ENCODE data around the gene C20orf173. TPM values are rescaled to one million over a fixed set of nuclear protein-coding genes. Genes with fewer than 3 reads are reported as not detected.

The C20orf173 gene
- polyA plus RNA-seq (2012; rRNA removed), result not detected in 2 replicates
- polyA plus RNA-seq (2012; cell fraction: cytosol; rRNA removed), result not detected in 2 replicates
- polyA plus RNA-seq (2012; cell fraction: nucleus; rRNA removed), result not detected in 2 replicates

GRCh38 chr20:35529552-35529951 lies at the start of gene C20orf173:
Gene C20orf173 (minus strand): TSS chr20:35529652. CDS start chr20:35529373, 279 bp downstream.
- no peaks in the 10 kb centered on the region for H3K36me3 ChIP-seq (replicated peaks in 1 of 2; ENCODE audit: control insufficient read depth in 1 of 2, insufficient read depth in 2 of 2, low read length in 1 of 2)
- no peak within 1 kb of the TSS for H3K9ac ChIP-seq
- no peak within 1 kb of the TSS for H2AFZ ChIP-seq (ENCODE audit: low read depth)
- TF ChIP-seq SMC3 (IDR thresholded peaks at IDR 0.05; ENCODE audit: low read depth, low read length) (no peak), FOXM1 (IDR thresholded peaks at IDR 0.05; ENCODE audit: low read depth) (no peak), MAX (IDR thresholded peaks at IDR 0.05; ENCODE audit: low read depth) (no peak), RAD21 (IDR thresholded peaks at IDR 0.05; ENCODE audit: low read length) (no peak), FOSL2 (IDR thresholded peaks at IDR 0.05; ENCODE audit: borderline replicate concordance, low read depth) (no peak), RCOR1 (IDR thresholded peaks at IDR 0.05; ENCODE audit: low read length) (no peak), REST (IDR thresholded peaks at IDR 0.05; ENCODE audit: low read depth, low read length) (no peak), JUND (IDR thresholded peaks at IDR 0.05) (no peak), ELF1 (IDR thresholded peaks at IDR 0.05) (no peak), POLR2AphosphoS5 (IDR thresholded peaks at IDR 0.05; ENCODE audit: low read depth, low read length) (no peak), USF1 (IDR thresholded peaks at IDR 0.05; ENCODE audit: borderline replicate concordance, low read depth) (no peak), RXRA (IDR thresholded peaks at IDR 0.05; ENCODE audit: borderline replicate concordance, low read depth) (no peak), TEAD4 (IDR thresholded peaks at IDR 0.05; ENCODE audit: borderline replicate concordance, insufficient read depth) (no peak), EP300 (IDR thresholded peaks at IDR 0.05; ENCODE audit: borderline replicate concordance in 1 of 2, low read depth in 1 of 2, low read length in 1 of 2) (no peak), GATA2 (CRISPR knock-in tag; IDR thresholded peaks at IDR 0.05) (no peak), PBX3 (IDR thresholded peaks at IDR 0.05) (no peak), NRF1 (IDR thresholded peaks at IDR 0.05; ENCODE audit: low read depth, low read length) (no peak), USF2 (IDR thresholded peaks at IDR 0.05; ENCODE audit: borderline replicate concordance, low read depth, low read length) (no peak), MEF2A (IDR thresholded peaks at IDR 0.05; ENCODE audit: borderline replicate concordance, low read depth) (no peak)
- no peak within 1 kb of the TSS for H3K4me2 ChIP-seq
- H4K20me1 ChIP-seq (ENCODE audit: insufficient read depth), result no peaks in the 10 kb centered on the region
- no peak within 1 kb of the TSS for H3K27ac ChIP-seq (ENCODE audit: low read depth in 2 of 2, low read length in 1 of 2)
- DNase-seq, result no peak
- ChIA-PET CTCF (no interaction called here), POLR2A (no interaction called here)
- no peaks in the 10 kb centered on the region for H3F3A ChIP-seq (replicated peaks; ENCODE audit: insufficient read depth)
- H3K4me1 ChIP-seq (ENCODE audit: control insufficient read depth in 1 of 2, insufficient read depth in 2 of 2, low read depth in 1 of 2, low read length in 1 of 2), result no peaks in the 10 kb centered on the region
- H3K4me3 ChIP-seq (ENCODE audit: low read depth in 2 of 2, low read length in 1 of 2), result no peak within 1 kb of the TSS
- H3K79me2 ChIP-seq (ENCODE audit: insufficient read depth), result no peaks in the 10 kb centered on the region
- no peaks in the 10 kb centered on the region for H3K9me2 ChIP-seq
- no peaks in the 10 kb centered on the region for H3K27me3 ChIP-seq (ENCODE audit: insufficient read depth)
- H3K9me3 ChIP-seq, result no peaks in the 10 kb centered on the region
- 81% methylated on average over 2 of the region's 2 CpGs for WGBS (ENCODE audit: low lambda C conversion rate)
